GM19025 (cell line): ENCODE results near the gene MAPRE2.

ENCODE experiments used
- ATAC-seq: cut with Tn5 transposase; IDR thresholded peaks from one replicate; pipeline ENCODE4 v1.9.1; 2021; ENCODE audit warnings: mild to moderate bottlenecking, low read depth, moderate library complexity; ENCODE audit not compliant: unreplicated experiment

The MAPRE2 gene

DNA sequence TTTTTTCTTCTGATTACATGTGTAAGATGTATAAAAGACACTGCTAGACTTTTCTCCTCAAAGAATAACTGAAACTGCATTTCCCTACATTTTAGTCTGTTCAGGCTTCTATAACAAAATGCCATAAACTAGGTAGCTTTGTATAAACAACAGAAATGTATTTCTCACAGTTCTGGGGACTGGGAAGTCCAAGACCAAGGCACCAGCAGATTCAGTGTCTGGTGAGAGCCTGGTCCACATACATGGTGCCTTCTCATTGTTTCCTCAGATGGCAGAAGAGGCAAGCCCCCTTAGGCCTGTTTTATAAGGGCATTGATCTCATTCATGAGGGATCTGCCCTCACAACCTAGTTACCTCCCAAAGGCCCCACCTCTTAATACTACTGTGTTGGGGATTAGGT, 71.5 kb downstream of the MAPRE2 start:
- ATAC-seq: no peak

DNA sequence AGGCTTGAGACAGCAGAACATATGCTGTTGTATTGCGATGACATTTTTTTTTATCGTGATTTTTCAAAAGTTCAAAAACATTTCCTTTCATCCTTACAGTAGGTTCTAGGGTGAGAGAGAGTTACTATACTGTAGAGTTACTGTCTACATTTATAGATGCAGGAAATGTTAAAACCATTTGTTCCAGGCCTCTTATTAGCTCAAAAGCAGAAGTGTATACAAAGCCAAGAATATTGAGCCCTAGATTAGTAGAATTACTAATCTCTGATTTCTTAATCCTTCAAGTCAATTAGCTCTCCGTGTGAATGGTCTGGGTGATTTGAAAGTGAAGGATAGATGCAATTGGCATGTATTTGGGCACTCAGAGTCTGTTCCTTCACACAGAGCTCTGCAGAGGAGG, 73.1 kb downstream of the MAPRE2 start:
- no peak for ATAC-seq

DNA sequence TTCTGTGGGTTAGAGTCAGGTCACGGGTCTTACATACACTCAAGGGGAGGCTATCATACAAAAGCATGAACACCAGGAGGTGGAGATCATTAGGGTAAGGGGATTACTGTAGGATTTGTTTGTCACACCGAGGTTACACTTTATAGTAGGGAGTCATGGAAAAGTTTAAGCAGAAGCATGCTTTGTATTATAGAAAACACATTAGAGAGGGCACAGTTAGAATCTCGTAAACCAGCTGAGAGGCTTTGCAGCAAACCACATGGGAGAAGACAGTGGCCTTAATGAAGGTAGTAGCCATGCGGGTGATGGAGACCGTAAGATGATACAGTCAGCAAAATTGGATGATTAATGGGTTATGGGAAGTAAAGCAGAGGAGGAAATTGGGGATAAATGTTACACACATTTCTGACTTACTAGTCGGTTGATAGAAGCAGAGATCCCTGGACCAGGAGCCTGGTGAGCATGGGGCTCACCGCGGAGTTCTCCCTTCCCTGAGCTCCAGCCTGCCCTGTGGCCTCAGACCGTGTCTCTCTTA, 75.6 kb downstream of the MAPRE2 start:
- ATAC-seq: no peak

DNA sequence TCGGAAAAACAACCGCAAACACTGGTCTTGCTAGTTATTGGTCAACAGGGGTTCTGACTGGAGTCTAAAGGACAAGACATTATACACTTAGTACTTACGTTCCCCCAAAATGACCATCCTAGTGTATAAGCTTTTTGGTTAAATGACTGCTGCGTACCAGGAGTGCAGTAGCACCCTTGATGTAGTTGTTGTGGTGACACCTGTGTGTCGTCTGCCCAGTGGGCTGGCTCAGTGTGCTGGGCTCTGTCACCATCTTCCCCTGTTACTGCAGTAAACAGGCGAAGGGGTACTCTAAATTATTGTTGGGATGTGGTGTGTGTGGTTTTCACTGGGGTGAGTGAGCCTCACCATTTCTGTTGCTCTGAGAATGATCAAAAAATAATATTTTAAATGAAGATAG, 76.2 kb downstream of the MAPRE2 start:
- no peak for ATAC-seq

DNA sequence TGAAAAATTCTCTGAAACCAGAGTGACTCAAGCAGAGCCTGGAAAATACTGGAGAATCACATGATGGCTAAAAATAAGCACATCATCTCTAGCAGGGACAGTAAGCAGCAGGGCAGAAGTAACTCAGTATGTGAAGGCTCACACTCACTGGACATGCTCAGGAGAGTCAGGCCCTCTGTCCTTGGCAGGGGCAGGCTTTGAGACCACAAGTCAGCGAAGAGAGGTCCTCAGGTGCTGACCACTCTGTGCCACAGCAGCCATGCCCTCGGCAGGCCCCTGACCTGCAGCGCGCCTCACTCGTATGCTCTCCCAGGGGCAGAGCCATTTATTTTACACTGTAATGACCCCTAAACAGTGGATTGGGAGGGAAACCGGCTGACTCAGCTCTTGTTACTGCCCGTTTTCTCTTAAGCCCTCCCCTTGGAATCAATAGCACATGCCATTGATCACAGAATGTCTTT, 76.8 kb downstream of the MAPRE2 start:
- ATAC-seq: no peak

DNA sequence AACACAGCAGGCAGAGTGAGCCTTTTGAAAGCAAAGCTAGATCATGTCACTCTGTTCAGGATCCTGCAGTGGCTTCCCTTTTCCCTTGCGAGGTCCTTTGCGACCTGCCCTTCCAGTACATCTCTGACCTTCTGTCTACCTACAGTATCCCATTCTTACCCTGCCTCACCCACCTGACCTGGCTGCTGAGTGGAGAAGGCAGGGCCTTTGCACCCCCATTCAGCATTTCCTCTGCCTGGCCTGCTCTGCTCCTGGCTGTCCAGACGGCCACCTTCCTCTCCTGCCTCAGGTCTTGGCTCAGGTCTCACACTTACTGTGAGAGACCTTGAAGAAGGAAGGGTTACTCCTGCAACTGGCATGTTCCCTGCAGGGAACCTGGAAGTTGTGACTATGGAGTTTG, 77.4 kb downstream of the MAPRE2 start:
- no peak for ATAC-seq

DNA sequence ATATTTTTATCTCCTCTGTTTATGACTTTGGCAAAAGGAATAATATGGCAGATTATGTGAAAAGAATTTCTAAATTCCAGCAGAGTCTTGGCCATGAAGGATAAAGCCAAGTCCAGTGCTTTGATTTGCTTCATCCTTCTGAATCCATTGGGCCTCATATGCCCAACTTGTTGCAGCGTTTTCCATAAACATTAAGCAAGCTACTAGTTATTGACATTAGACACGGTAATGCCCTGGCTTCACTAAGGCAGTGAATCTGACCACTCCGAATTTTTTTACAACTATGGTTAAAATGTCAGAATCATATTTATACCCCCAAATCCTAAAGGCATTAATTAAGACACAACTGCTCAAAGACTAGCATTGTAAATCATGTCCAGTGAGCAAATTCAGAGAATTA, 79.8 kb downstream of the MAPRE2 start:
- no peak for ATAC-seq

DNA sequence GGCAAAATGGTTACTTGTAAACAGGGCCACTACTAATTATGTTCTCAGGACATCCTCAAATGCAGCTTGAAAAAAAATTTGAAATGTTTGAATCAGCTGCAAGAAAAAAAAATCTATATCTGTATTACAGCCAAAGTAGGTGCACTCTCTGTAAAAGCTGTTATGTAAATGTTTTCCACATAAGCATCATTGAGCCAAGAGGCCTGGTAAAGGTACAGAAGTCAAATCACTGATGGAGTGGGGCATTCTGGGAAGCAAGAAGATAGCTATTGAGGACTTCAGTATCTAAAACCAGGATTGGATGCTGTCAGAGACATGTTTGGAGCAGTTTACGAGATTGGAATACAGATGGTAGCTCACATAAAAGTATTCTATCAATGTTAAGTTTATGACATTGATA, 80.3 kb downstream of the MAPRE2 start:
- ATAC-seq: no peak

DNA sequence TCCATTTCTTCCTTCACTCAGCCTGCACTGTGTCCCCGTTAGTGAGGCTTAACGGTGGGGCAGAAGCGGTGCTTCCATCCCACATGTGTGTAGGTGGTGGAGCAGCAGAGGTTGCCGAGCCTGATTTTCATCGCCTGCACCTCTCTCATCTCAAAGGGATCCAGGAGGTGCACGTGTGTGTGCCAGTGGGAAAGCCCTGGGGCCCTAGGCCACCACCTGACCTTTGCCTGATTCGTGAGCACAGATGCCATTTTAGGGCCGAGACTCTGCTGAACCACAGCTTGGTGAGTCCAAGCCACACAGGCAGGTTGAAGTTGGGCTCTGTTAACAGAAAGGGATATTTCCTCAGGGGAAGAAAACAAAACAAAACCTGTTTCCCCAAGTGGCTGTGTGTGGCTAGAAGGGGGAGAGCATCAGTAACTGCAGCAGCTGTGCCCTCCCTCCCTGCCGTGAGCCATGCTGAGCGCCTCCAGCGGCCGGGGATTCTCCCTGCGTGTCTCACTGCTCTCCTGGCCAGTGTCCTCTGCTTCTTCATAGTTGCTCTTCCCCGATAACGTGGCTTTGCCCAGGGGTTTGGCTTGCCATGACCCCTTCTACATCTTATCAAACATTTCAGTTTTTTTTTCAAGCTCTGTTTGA, 81.5 kb downstream of the MAPRE2 start:
- ATAC-seq: no peak

DNA sequence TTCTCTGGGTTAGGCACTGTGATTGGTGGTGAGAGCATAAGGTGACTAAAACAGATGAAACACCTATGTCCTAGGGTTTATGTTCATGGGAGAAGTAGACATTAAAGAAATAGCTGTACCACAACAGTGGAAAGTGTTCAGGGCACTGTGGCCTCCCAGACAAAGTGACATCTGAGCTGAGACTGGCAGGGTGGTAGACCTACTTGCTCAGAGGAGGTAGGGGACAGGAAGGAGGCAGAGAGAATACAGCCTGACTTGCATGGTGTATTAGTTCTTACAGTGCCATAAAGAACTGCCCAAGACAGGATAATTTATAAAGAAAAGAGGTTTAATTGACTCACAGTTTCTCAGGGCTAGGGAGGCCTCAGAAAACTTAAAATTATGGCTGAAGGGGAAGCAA, 82.6 kb downstream of the MAPRE2 start:
- no peak for ATAC-seq

DNA sequence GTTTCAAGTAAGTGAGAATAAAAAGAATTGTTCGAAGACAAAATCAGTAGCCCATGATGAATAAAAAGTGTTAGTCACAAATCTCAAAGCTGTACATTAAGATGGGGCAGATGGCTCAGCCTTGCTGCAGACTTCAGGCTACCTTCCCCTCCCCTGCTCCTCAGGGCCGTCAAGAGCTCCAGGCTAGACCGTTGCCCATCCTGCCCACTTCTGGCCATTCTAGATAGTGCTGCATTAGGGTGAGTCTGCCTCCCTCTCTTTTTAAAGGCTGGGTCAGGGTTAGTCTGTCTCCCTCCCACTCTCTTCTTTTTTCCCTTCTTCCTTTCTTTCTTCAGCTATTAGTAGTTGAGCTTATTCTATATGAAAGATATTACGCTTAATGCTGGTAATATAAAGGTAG, 86.0 kb downstream of the MAPRE2 start:
- ATAC-seq: no peak

DNA sequence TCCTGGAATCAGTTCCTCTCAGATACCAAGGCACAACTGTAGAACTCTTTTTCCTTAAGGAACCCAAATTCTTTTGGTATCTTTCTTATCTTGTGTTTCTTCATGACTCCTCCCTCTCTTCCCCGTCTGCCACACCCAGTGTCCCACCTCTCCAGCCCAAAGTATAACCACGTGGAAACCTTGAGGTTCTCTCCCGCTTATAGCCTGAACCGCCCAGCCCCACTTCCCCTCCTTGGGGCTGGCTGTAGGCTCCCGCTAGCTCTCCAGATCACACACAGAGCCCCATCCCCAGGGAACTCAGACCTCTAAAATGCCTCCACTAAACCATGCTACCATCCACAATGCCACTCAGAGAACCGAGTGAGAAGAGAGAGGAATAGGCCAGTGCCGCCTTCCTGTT, 87.5 kb downstream of the MAPRE2 start:
- no peak for ATAC-seq

DNA sequence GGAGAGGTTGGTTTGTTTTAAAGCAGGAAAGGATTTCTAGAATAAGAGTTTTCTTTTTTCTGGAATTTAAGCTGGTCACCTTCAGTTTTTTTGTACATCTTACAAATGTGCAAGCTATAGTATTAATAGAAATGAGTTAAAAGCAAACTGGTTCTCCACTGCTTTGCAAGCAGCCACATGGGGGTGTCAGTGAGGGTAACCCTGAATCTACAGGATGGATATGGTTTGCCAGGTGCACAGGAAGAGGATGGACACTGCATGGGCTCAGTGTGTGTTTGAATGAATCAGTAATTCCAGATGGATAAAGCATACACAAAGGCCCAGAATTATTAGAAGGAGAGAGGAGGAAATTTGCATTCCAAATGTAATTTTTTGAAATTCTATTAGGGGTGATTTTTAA, 89.0 kb downstream of the MAPRE2 start:
- no peak for ATAC-seq

DNA sequence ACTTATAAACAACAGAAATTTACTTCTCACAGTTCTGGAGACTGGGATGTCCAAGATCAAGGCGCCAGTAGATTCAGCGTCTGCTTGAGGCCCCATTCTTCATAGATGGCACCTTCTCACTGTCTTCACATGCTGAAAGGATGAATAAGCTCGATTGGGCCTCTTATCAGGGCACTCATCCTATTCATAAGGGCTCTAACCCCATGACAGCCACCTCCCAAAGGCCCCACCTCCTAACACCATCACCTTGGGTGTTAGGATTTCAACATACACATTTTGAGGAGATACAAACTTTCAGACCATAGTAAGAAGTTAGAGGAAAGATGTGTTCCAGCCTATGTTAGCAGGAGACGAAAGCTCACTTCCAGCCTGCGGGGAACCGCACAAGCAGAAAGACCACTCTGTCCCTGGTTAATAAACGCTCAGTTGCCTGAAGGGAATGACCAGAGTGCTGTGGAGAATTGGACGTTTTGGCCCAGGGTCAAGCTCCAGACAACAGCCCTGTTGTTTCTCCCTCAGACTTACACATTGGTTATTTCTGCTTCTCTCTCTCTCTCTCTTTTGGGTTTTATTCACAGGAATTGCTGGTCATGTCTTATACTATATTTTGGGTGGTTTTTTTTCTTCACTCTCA, 90.3 kb downstream of the MAPRE2 start:
- ATAC-seq: no peak

DNA sequence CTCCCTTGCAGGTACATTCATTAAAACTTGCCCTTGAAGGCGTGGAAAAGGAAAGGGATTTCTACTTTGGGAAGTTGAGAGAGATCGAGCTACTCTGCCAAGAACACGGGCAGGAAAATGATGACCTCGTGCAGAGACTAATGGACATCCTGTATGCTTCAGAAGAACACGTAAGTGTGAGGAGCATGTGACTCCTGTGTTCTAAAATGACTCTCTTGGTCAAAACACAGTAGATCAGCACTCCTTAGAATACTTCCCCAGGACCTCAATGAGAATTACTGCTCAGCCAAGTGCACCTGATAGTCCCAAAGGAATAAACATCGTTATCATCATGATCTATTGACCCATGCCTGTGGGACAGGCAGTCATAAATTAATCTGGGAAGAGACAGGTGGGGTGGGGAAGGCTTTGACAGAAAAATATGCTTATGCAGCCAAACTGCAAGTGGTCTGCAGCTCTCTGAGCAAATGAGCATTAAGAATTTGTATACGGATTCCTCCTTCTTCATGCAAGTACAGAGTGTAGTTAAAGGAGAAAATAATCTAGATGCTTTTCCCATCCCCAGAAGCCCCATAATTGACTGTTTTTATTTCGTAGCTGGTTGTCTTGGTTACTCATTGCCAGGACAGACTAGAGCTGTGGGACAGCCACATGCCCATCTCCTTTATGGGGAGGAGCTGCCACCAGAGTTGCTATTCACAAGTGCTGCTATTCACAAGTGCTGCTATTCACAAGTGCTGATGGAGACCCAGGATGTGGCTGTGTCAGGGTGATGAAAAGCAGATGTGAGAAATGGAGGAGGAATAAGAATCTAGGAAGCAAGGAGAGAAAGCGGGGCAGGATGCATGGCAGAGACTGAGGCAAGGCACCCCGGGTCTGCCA, 91.0 kb downstream of the MAPRE2 start:
- no peak for ATAC-seq

DNA sequence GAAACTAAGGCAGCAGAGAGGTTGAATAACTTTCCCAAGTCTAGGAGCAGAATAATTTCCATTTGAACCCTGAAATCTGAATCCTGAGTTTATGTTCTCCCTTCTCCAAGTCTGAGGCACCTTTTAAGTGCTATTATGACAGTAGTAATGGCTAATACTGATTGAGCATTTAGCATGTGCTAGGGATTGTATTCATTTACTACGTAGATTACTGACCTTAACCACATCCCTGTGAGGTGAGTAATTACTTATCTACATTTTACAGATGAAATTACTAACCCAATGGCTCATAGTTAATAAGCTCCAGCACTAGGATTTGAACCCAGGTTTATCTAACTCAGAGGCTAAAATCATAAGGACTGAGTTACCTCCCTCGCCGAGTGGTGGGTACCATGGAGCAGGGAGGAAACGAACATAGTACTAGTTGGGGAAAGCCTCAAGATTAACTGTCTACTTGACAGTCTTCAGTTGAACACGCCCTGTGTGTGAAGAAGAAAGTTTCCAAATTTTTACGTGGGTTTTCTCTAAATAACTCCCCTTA, 93.0 kb downstream of the MAPRE2 start:
- no peak for ATAC-seq

DNA sequence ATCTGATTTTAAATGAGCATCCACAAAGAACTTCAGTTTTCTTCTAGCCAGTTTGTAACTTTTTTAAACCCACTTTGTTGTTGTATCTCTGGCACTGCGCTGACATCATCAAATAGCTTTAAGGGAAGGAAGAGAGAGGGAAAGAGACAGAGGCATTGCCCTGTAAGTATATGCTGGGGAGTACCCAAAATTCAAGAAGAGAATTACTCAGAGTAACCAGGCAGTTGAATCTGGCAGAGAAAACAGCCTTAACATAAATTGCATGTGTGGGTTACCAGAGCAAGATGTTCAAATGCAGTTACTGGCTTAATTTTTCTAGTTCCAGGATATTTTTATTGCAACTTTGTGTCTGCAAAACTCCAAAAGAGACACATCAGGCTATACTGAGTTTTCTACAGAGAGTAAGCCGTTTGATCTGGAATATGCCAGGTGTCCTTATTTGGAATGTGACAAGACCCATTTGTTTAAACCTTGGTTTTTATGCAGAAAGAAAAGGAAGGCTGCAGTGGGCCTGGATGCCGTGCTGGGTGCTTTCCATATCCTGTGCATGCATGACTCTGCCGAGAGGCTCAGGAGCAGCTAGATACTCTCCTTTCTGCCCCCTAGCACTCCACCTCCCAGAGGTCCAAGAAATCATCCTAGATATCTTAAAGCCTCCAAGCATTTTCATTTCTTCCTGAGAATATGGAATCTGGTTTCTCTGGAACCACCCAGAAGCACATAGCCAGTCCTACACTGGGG, 93.7 kb downstream of the MAPRE2 start:
- ATAC-seq: no peak

DNA sequence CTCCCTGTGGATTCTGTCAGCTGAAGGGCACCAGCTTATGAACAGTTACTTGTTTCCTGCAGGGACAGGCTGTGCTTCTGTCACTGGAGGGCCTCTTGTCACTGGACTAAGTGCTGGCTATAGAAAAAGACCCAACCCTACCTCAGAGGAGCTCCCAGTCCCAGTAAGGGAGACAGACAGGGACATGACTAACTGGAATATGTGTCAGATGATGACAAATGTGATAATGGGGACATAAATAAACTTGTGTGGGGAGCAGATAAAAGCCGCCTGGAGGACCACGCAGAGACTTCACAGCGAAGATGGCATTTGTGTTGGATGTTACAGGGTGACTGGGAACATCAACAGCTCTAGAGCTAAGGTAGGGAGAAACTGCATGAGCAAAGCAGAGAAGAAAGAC, 95.0 kb downstream of the MAPRE2 start:
- no peak for ATAC-seq

DNA sequence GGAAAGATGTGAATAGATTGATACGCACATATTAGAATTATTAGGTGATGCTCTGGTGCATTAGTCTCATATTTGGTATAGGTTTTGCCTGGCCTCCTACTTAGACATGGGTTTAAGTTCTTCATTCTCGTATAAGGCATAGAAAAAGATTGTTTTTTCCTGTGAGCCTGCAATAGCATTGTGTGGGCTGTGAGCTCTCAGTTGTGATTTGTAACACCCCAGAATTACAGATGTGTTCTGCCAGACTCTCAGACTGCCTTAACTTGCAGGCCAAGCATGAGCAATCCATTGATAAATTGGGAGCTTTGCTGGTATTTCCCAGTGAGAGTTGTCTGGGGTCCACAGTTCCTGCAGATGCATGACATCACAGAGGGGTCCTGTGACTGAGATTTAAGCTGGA, 95.7 kb downstream of the MAPRE2 start:
- ATAC-seq: no peak

DNA sequence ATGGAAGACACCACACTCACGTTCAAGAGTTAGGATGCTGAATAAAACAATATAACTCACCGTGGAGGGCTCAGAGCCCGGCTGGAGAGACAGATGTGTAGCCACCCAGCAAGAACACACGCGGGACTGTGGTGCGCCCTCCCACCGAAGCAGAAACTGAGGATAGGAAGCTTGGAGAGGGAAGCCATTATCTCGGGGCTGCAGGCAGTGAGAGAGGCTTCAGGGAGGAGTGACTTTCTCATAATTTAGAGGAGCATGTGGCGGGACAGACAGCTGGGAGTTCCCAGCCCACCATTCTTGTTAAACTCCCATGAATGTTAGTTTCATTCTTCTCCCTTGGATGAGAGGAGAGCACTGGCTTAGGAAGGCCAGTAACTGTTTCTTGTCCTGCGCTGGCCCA, 96.4 kb downstream of the MAPRE2 start:
- no peak for ATAC-seq
